HEK293 (cell line): ENCODE data around the gene ARHGEF37.

Source experiments
- CTCF ChIA-PET: fragments of 350-600 bp; formaldehyde crosslinking; extraction: SDS; loops from one replicate; lab custom pipeline; 2021; ENCODE audit warnings: antibody characterized with exemption; lab: Yijun Ruan, JAX
- POLR2A ChIA-PET: fragments of 300-600 bp; formaldehyde crosslinking; extraction: SDS; loops from one replicate; lab custom pipeline; 2020; ENCODE audit warnings: antibody characterized with exemption, inconsistent platforms; lab: Yijun Ruan, JAX
- H3K27ac ChIP-seq: fragments of 200-500 bp; sonication (Bioruptor generic); 2 replicates; pipeline ENCODE4 v1.5.1; 2014; ENCODE audit warnings: low read depth, low read length, control low read depth, inconsistent platforms; ENCODE audit errors: extremely low read depth
- H3K36me3 ChIP-seq, 2 experiments: fragments of 200-500 bp in 1 of 2; sonication (Bioruptor generic) in 1 of 2; 1 replicate in 1 of 2; 2 replicates in 1 of 2; pipeline ENCODE4 v1.5.1; 2014 to 2017; ENCODE audit warnings: inconsistent platforms in 2 of 2, low read length in 2 of 2; ENCODE audit not compliant: control insufficient read depth in 2 of 2, insufficient read depth in 1 of 2
- H3K4me1 ChIP-seq: fragments of 200-500 bp; sonication (Bioruptor generic); 2 replicates; pipeline ENCODE4 v1.5.1; 2014; ENCODE audit warnings: mild to moderate bottlenecking, low read length, inconsistent platforms; ENCODE audit not compliant: control insufficient read depth, insufficient read depth
- H3K4me3 ChIP-seq: 2 replicates; pipeline ENCODE4 v1.5.1; 2011; ENCODE audit warnings: low read depth, mild to moderate bottlenecking, control low read depth, low read length, moderate library complexity
- H3K9me3 ChIP-seq: fragments of 200-500 bp; sonication (Bioruptor generic); 2 replicates; pipeline ENCODE4 v1.5.1; 2014; ENCODE audit warnings: low read depth, low read length, inconsistent platforms; ENCODE audit not compliant: control insufficient read depth, insufficient read depth
- HOXD13 ChIP-seq: sonication (generic); formaldehyde crosslinking; IDR thresholded peaks from 2 replicates; pipeline ENCODE4 v1.8.0; 2022; ENCODE audit warnings: missing genetic modification reagents, borderline replicate concordance
- KLF10 ChIP-seq: fragments of 450-650 bp; IDR thresholded peaks from 2 replicates; pipeline ENCODE4 v1.5.1; 2018; ENCODE audit warnings: missing biosample characterization, mild to moderate bottlenecking, missing genetic modification characterization
- KLF7 ChIP-seq: fragments of 450-650 bp; formaldehyde crosslinking; IDR thresholded peaks from 2 replicates; pipeline ENCODE4 v1.5.1; 2016; ENCODE audit warnings: missing biosample characterization, missing genetic modification characterization, borderline replicate concordance
- SCRT2 ChIP-seq: fragments of 450-650 bp; formaldehyde crosslinking; IDR thresholded peaks from 2 replicates; pipeline ENCODE4 v1.5.1; 2016; ENCODE audit warnings: missing biosample characterization, missing genetic modification characterization
- YY1 ChIP-seq: fragments of 450-650 bp; formaldehyde crosslinking; IDR thresholded peaks from 2 replicates; pipeline ENCODE4 v1.5.1; 2018; ENCODE audit warnings: missing biosample characterization, missing genetic modification characterization
- ZBTB17 ChIP-seq: fragments of 450-650 bp; formaldehyde crosslinking; IDR thresholded peaks from 2 replicates; pipeline ENCODE4 v1.5.1; 2016; ENCODE audit warnings: missing biosample characterization, missing genetic modification characterization
- ZNF133 ChIP-seq: fragments of 450-650 bp; formaldehyde crosslinking; IDR thresholded peaks from 2 replicates; pipeline ENCODE4 v1.5.1; 2016; ENCODE audit warnings: missing biosample characterization, missing genetic modification characterization
- ZNF140 ChIP-seq: fragments of 450-650 bp; formaldehyde crosslinking; IDR thresholded peaks from 2 replicates; pipeline ENCODE4 v1.5.1; 2016; ENCODE audit warnings: missing biosample characterization, missing genetic modification characterization
- ZNF19 ChIP-seq: fragments of 450-650 bp; formaldehyde crosslinking; IDR thresholded peaks from 2 replicates; pipeline ENCODE4; 2016; ENCODE audit warnings: missing biosample characterization, missing genetic modification characterization, low read depth
- ZNF202 ChIP-seq: fragments of 450-650 bp; formaldehyde crosslinking; IDR thresholded peaks from 2 replicates; pipeline ENCODE4 v1.5.1; 2016; ENCODE audit warnings: missing biosample characterization, missing genetic modification characterization, borderline replicate concordance
- ZNF266 ChIP-seq: fragments of 450-650 bp; formaldehyde crosslinking; IDR thresholded peaks from 2 replicates; pipeline ENCODE4 v1.5.1; 2016; ENCODE audit warnings: missing biosample characterization, missing genetic modification characterization, low read depth
- ZNF311 ChIP-seq: fragments of 450-650 bp; formaldehyde crosslinking; IDR thresholded peaks from 2 replicates; pipeline ENCODE4 v1.5.1; 2017; ENCODE audit warnings: missing biosample characterization, missing genetic modification characterization, borderline replicate concordance
- ZNF354C ChIP-seq: fragments of 450-650 bp; formaldehyde crosslinking; IDR thresholded peaks from 2 replicates; pipeline ENCODE4 v1.5.1; 2016; ENCODE audit warnings: missing biosample characterization, missing genetic modification characterization, low read depth, borderline replicate concordance
- ZNF426 ChIP-seq: fragments of 450-650 bp; formaldehyde crosslinking; IDR thresholded peaks from 2 replicates; pipeline ENCODE4 v1.5.1; 2017; ENCODE audit warnings: missing biosample characterization, missing genetic modification characterization, mild to moderate bottlenecking, inconsistent platforms, moderate library complexity
- ZNF473 ChIP-seq: fragments of 450-650 bp; formaldehyde crosslinking; IDR thresholded peaks from 2 replicates; pipeline ENCODE4 v1.5.1; 2017; ENCODE audit warnings: missing biosample characterization, missing genetic modification characterization
- ZNF48 ChIP-seq: fragments of 450-650 bp; formaldehyde crosslinking; IDR thresholded peaks from 2 replicates; pipeline ENCODE4 v1.5.1; 2016; ENCODE audit warnings: missing biosample characterization, missing genetic modification characterization
- ZNF501 ChIP-seq: fragments of 450-650 bp; formaldehyde crosslinking; IDR thresholded peaks from 2 replicates; pipeline ENCODE4 v1.5.1; 2016; ENCODE audit warnings: missing biosample characterization, missing genetic modification characterization
- ZNF544 ChIP-seq: fragments of 450-650 bp; formaldehyde crosslinking; IDR thresholded peaks from 2 replicates; pipeline ENCODE4 v1.5.0; 2017; ENCODE audit warnings: missing biosample characterization, missing genetic modification characterization
- ZNF548 ChIP-seq: fragments of 450-650 bp; formaldehyde crosslinking; IDR thresholded peaks from 2 replicates; pipeline ENCODE4 v1.5.1; 2016; ENCODE audit warnings: missing biosample characterization, missing genetic modification characterization
- ZNF549 ChIP-seq: fragments of 450-650 bp; IDR thresholded peaks from 2 replicates; pipeline ENCODE4 v1.5.1; 2018; ENCODE audit warnings: missing biosample characterization, missing genetic modification characterization, mild to moderate bottlenecking, inconsistent platforms, moderate library complexity
- ZNF558 ChIP-seq: fragments of 450-650 bp; formaldehyde crosslinking; IDR thresholded peaks from 2 replicates; pipeline ENCODE4 v1.5.1; 2016; ENCODE audit warnings: missing biosample characterization, missing genetic modification characterization
- ZNF626 ChIP-seq: fragments of 450-650 bp; sonication (Bioruptor Pico); formaldehyde crosslinking; IDR thresholded peaks from 2 replicates; pipeline ENCODE4 v1.5.1; 2018; ENCODE audit warnings: missing biosample characterization, missing genetic modification characterization, inconsistent platforms
- ZNF658 ChIP-seq: fragments of 450-650 bp; formaldehyde crosslinking; IDR thresholded peaks from 2 replicates; pipeline ENCODE4; 2016; ENCODE audit warnings: missing biosample characterization, missing genetic modification characterization
- ZNF660 ChIP-seq: fragments of 450-650 bp; IDR thresholded peaks from 2 replicates; pipeline ENCODE4 v1.5.1; 2018; ENCODE audit warnings: missing biosample characterization, mild to moderate bottlenecking, missing genetic modification characterization
- ZNF670 ChIP-seq: fragments of 450-650 bp; formaldehyde crosslinking; IDR thresholded peaks from 2 replicates; pipeline ENCODE4 v1.5.1; 2016; ENCODE audit warnings: missing biosample characterization, missing genetic modification characterization, low read depth
- ZNF777 ChIP-seq: fragments of 450-650 bp; formaldehyde crosslinking; IDR thresholded peaks from 2 replicates; pipeline ENCODE4 v1.5.1; 2017; ENCODE audit warnings: missing biosample characterization, missing genetic modification characterization, borderline replicate concordance
- ZNF791 ChIP-seq: fragments of 450-650 bp; formaldehyde crosslinking; IDR thresholded peaks from 2 replicates; pipeline ENCODE4 v1.5.1; 2016; ENCODE audit warnings: missing biosample characterization, missing genetic modification characterization
- ZNF792 ChIP-seq: fragments of 450-650 bp; formaldehyde crosslinking; IDR thresholded peaks from 2 replicates; pipeline ENCODE4 v1.5.1; 2016; ENCODE audit warnings: missing biosample characterization, missing genetic modification characterization
- ZSCAN30 ChIP-seq: fragments of 450-650 bp; IDR thresholded peaks from 2 replicates; pipeline ENCODE4 v1.5.1; 2018; ENCODE audit warnings: missing biosample characterization, mild to moderate bottlenecking, missing genetic modification characterization, moderate library complexity
- ZSCAN4 ChIP-seq: fragments of 450-650 bp; formaldehyde crosslinking; IDR thresholded peaks from 2 replicates; pipeline ENCODE4 v1.5.1; 2017; ENCODE audit warnings: missing biosample characterization, missing genetic modification characterization
- TF ChIP-seq, protein P1 (sequence below): fragments of 450-650 bp; formaldehyde crosslinking; IDR thresholded peaks from 2 replicates; pipeline ENCODE4 v1.5.1; 2016; ENCODE audit warnings: missing biosample characterization, missing genetic modification characterization
- TF ChIP-seq, protein P2 (sequence below): fragments of 450-650 bp; formaldehyde crosslinking; IDR thresholded peaks from 2 replicates; pipeline ENCODE4 v1.5.1; 2016; ENCODE audit warnings: missing biosample characterization, missing genetic modification characterization
- TF ChIP-seq, protein P3 (sequence below): fragments of 450-650 bp; formaldehyde crosslinking; IDR thresholded peaks from 2 replicates; pipeline ENCODE4 v1.5.1; 2016; ENCODE audit warnings: missing biosample characterization, missing genetic modification characterization

ARHGEF37 gene

DNA sequence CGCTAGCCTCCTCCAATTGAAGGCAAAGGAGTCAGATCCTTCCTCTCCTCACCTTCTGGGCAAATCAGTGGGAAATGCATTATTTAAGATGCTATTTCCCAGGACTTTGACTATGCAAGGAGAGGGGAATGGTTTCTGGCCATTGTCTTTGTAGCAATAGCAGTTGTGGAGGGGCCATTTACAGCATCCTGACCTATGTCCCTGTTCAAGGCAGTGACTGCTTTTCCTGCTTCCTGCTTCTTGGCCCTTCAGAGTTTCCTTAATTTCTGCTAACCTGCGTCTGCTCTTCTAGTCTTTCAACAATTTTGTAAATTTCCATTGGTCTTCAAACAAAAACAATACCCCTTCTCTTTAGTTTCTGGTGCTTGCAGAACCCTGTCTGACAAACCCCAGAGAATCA, 76.0 kb downstream of the ARHGEF37 start:
- Histone ChIP-seq H3K4me1 (no peaks in the 10 kb centered on the region), H3K9me3 (no peaks in the 10 kb centered on the region), H3K27ac (no peak overlapping the region), H3K4me3 (no peak overlapping the region), H3K36me3 (no peaks in the 10 kb centered on the region)
- TF ChIP-seq YY1 (tag by site-specific recombination), result no peak
- TF ChIP-seq ZNF19 (tag by site-specific recombination), result no peak
- TF ChIP-seq ZNF501, result no peak
- no peak for TF ChIP-seq SCRT2
- TF ChIP-seq ZNF133 (tag by site-specific recombination), result no peak
- TF ChIP-seq ZNF548 (tag by site-specific recombination), result no peak
- TF ChIP-seq, protein P1, sequence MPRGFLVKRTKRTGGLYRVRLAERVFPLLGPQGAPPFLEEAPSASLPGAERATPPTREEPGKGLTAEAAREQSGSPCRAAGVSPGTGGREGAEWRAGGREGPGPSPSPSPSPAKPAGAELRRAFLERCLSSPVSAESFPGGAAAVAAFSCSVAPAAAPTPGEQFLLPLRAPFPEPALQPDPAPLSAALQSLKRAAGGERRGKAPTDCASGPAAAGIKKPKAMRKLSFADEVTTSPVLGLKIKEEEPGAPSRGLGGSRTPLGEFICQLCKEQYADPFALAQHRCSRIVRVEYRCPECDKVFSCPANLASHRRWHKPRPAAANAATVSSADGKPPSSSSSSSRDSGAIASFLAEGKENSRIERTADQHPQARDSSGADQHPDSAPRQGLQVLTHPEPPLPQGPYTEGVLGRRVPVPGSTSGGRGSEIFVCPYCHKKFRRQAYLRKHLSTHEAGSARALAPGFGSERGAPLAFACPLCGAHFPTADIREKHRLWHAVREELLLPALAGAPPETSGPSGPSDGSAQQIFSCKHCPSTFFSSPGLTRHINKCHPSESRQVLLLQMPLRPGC, result no peak
- TF ChIP-seq ZNF140 (tag by site-specific recombination), result no peak
- TF ChIP-seq KLF10 (tag by site-specific recombination), result no peak
- TF ChIP-seq ZNF670 (tag by site-specific recombination), result no peak
- no peak for TF ChIP-seq ZNF266 (tag by site-specific recombination)
- no peak for TF ChIP-seq ZNF660 (tag by site-specific recombination)
- TF ChIP-seq ZNF558 (tag by site-specific recombination), result no peak
- TF ChIP-seq ZNF473 (tag by site-specific recombination), result no peak
- TF ChIP-seq ZNF48 (tag by site-specific recombination), result no peak
- ChIA-PET CTCF (interaction anchor here (0.8 to 2.3 kb wide), 18 partner anchors 8 to 305 kb away, joined by 3 to 23 read pairs (median 4); no protein-coding TSS in a partner anchor), POLR2A (no interaction called here)

DNA sequence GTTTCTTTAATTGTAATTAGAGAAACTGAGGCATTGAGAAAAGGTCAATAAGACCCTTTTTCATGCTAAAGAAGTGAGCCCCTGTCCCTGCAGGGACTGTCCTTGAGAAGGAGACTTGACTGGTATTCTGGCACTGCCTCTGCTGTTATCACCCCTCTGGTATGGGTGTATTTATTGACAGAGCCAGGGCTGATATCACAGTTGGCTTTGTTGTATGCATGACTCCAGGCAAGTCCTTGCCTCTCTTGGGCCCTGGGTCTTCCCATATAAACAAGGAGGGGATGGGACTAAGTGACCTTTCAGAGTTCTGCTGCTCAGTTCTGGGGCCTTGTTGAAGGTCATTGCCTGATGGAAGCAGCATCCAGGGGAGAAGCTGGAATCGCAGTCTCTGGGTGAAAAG, 77.0 kb downstream of the ARHGEF37 start:
- no peak for TF ChIP-seq ZNF626 (tag by site-specific recombination)
- TF ChIP-seq, protein P2, sequence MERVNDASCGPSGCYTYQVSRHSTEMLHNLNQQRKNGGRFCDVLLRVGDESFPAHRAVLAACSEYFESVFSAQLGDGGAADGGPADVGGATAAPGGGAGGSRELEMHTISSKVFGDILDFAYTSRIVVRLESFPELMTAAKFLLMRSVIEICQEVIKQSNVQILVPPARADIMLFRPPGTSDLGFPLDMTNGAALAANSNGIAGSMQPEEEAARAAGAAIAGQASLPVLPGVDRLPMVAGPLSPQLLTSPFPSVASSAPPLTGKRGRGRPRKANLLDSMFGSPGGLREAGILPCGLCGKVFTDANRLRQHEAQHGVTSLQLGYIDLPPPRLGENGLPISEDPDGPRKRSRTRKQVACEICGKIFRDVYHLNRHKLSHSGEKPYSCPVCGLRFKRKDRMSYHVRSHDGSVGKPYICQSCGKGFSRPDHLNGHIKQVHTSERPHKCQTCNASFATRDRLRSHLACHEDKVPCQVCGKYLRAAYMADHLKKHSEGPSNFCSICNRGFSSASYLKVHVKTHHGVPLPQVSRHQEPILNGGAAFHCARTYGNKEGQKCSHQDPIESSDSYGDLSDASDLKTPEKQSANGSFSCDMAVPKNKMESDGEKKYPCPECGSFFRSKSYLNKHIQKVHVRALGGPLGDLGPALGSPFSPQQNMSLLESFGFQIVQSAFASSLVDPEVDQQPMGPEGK (tag by site-specific recombination), result no peak
- TF ChIP-seq ZNF549 (tag by site-specific recombination), result no peak
- no peak for TF ChIP-seq ZNF658 (tag by site-specific recombination)
- no peak for TF ChIP-seq ZNF311 (tag by site-specific recombination)
- TF ChIP-seq ZNF791 (tag by site-specific recombination), result no peak
- no peak for TF ChIP-seq ZSCAN30 (tag by site-specific recombination)
- TF ChIP-seq ZNF544 (tag by site-specific recombination), result no peak
- TF ChIP-seq ZNF426, result no peak
- no peak for TF ChIP-seq ZSCAN4 (tag by site-specific recombination)
- TF ChIP-seq ZNF48 (tag by site-specific recombination), result no peak
- TF ChIP-seq ZNF792, result no peak
- TF ChIP-seq KLF7, result no peak
- no peak for TF ChIP-seq ZNF202
- TF ChIP-seq ZNF777 (tag by site-specific recombination), result no peak
- TF ChIP-seq, protein P3, sequence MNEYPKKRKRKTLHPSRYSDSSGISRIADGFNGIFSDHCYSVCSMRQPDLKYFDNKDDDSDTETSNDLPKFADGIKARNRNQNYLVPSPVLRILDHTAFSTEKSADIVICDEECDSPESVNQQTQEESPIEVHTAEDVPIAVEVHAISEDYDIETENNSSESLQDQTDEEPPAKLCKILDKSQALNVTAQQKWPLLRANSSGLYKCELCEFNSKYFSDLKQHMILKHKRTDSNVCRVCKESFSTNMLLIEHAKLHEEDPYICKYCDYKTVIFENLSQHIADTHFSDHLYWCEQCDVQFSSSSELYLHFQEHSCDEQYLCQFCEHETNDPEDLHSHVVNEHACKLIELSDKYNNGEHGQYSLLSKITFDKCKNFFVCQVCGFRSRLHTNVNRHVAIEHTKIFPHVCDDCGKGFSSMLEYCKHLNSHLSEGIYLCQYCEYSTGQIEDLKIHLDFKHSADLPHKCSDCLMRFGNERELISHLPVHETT (tag by site-specific recombination), result no peak
- no peak for TF ChIP-seq ZBTB17 (tag by site-specific recombination)
- no peak for TF ChIP-seq HOXD13
- TF ChIP-seq ZNF354C (tag by site-specific recombination), result no peak
- TF ChIP-seq, all 188 proteins: peak for 0

More for the DNA sequence above, 77.0 kb downstream of the ARHGEF37 start:
- ChIA-PET POLR2A (no interaction called here), CTCF (interaction anchor here (1.3 kb wide), 1 partner anchor 9 kb away, joined by 4 read pairs; no protein-coding TSS in a partner anchor)
- no peak overlapping the region for H3K4me3 ChIP-seq
- no peaks in the 10 kb centered on the region for H3K9me3 ChIP-seq
- H3K4me1 ChIP-seq, result no peaks in the 10 kb centered on the region
- no peaks in the 10 kb centered on the region for H3K36me3 ChIP-seq
- no peak overlapping the region for H3K27ac ChIP-seq
